ENCODE results near the gene CCSER1.

CCSER1 gene

DNA sequence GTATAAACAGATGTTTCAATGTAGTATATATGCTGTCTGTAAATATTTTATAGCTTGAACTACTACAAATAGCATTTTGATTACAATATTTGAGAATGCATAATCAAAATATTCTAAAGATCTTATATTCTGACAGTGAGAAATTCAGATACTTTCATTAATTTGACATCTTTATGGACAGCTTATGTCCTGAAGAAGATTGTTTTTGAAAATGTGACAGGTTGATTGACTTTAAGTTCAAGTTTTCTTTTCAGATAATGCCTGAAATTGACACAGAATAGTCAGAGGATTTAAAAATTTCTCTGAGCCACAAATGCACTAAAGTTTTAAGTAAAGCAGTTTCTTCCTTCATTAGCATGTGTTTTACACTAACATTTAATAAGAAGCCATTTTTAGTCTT, 799.8 kb downstream of the CCSER1 start:
- H3K27me3 Mint-ChIP-seq, result no peaks in the 10 kb centered on the region
- H3K4me3 Mint-ChIP-seq, result no peak overlapping the region
- H3K36me3 Mint-ChIP-seq (ENCODE audit: insufficient read depth), result no peaks in the 10 kb centered on the region
- peaks cover 0 to 6% of the 10 kb centered on the region in 2 donors for H3K9me3 Mint-ChIP-seq
- no peak for ATAC-seq (replicated peaks)
- no peak overlapping the region for H3K27ac Mint-ChIP-seq
- no peaks in the 10 kb centered on the region for H3K4me1 Mint-ChIP-seq (ENCODE audit: low read depth in 2 of 2)
- no peak for DNase-seq

DNA sequence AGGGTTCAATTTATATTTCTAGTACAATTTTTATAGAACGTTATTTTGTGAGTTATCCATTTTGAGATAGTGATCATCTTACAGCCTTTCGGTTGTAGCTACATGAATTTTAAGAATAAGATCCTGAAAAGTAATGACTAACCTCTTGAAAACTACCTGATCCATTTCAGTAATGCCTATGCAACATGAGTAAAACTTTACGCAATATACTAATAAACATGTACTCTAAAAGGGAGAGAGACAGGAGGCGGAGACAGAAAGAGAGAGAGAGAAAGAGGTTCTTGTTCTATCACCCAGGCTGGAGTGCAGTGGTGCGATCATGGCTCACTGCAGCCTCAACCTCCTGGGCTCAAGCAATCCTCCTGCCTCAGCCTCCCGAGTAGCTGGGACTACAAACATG, 816.1 kb downstream of the CCSER1 start:
- Mint-ChIP-seq H3K27me3 (no peaks in the 10 kb centered on the region), H3K4me3 (no peak overlapping the region), H3K4me1 (ENCODE audit: low read depth in 2 of 2) (no peaks in the 10 kb centered on the region), H3K27ac (no peak overlapping the region), H3K36me3 (ENCODE audit: insufficient read depth) (no peaks in the 10 kb centered on the region), H3K9me3 (peaks cover 0 to 4% of the 10 kb centered on the region in 2 donors)
- no peak for DNase-seq
- ATAC-seq (replicated peaks), result no peak

DNA sequence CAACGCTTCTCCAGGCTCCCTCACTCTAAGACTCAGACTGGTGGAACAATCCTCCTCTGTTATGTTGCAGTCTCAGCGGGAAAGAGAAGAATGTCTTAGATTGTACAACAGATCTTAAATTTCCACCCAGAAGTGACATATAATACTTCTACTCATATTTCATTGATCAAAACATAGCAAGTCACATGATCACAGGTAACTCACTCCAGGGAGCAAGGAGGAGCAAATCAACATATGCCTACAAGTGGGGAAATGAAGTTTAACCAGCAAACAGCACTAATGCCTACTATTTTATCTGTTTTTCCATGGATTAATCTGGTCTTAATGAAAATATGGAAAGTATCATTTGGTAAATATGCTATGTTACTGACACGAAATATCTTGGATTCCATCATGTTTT, 819.8 kb downstream of the CCSER1 start:
- ATAC-seq (replicated peaks) (no peak), DNase-seq (no peak)
- H3K27me3 Mint-ChIP-seq, result no peaks in the 10 kb centered on the region
- H3K4me3 Mint-ChIP-seq, result no peak overlapping the region
- peaks cover 0 to 2% of the 10 kb centered on the region in 2 donors for H3K9me3 Mint-ChIP-seq
- H3K27ac Mint-ChIP-seq, result no peak overlapping the region
- H3K4me1 Mint-ChIP-seq (ENCODE audit: low read depth in 2 of 2), result no peaks in the 10 kb centered on the region
- no peaks in the 10 kb centered on the region for H3K36me3 Mint-ChIP-seq (ENCODE audit: insufficient read depth)

DNA sequence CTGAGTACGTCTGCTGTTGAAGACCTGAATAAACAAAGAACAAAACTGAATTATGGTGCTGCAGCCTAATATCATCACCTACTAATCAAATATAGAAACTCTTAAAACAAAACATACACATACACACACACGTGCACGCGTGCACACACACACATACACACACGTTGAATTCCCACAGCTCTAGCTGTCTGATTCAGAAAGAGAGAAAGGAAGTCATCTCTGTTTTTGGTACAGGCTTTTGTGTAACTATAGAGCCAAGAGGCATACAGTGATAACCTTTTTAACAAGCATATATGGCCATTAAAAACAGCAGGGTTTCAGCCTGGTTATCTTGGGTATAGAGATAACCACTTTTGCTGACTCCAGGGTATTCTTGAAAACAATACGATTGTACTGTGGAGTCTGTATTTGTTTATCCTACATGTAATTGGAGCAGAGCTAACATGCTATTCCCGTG, 823.2 kb downstream of the CCSER1 start:
- H3K4me3 Mint-ChIP-seq, result no peak overlapping the region
- ATAC-seq (replicated peaks) (no peak), DNase-seq (no peak)
- no peak overlapping the region for H3K27ac Mint-ChIP-seq
- no peaks in the 10 kb centered on the region for H3K27me3 Mint-ChIP-seq
- no peaks in the 10 kb centered on the region for H3K4me1 Mint-ChIP-seq (ENCODE audit: low read depth in 2 of 2)
- no peaks in the 10 kb centered on the region for H3K36me3 Mint-ChIP-seq (ENCODE audit: insufficient read depth)
- H3K9me3 Mint-ChIP-seq, result peaks cover 0 to 2% of the 10 kb centered on the region in 2 donors

DNA sequence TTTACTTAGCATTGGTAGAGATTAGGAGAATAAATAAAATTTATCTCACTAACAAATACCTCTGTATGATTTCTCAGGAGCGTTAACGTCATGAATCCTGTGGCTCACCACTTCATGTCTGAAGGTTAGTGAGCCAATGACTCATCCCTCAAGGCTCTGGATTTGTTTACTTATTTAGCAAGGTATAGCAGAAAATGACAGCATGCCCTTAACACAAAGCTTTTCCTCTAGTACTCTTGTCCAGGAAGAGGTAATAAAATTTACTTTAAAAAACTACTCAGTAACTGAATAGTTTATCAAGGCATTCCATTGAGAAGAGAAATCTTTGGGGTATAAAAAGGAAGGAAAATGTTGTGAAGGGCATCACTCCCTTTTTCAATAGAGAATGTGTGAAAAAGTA, 823.8 kb downstream of the CCSER1 start:
- Mint-ChIP-seq H3K36me3 (ENCODE audit: insufficient read depth) (no peaks in the 10 kb centered on the region), H3K27me3 (no peaks in the 10 kb centered on the region), H3K4me3 (no peak overlapping the region), H3K4me1 (ENCODE audit: low read depth in 2 of 2) (no peaks in the 10 kb centered on the region), H3K9me3 (no peaks in the 10 kb centered on the region), H3K27ac (no peak overlapping the region)
- DNase-seq, result no peak
- no peak for ATAC-seq (replicated peaks)

DNA sequence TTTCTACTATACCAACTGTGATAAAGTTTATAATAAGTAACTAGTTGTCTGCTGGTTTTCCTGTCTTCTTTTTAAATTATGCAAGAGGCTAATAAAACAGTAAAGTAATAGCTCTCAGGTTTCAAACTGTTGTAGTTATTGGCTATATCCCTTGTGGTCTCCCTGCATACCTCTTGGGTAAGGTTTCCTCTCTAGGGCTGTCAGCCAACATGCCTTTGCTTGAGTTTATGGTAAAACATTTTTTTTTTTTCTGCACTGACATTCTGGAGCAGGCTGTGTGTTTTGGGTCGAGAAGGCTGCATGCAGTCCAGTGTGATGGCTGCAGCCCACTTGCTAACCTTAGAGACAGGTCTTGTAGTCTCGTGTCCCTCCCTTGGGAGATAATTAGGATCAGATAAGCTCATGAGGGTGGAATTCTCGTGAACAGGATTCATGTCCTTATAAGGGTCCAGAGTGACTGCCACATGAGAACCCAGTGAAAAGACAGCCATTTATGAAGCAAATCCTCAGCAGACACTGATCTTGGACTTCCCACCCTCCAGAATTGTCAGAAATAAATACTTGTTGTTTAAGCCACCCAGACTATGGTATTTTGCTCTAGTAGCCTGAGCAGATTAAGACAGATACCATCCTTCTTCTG, 831.2 kb downstream of the CCSER1 start:
- Mint-ChIP-seq H3K4me3 (no peak overlapping the region), H3K9me3 (peaks cover 9 to 13% of the 10 kb centered on the region in 2 donors), H3K27me3 (no peaks in the 10 kb centered on the region), H3K27ac (no peak overlapping the region), H3K36me3 (ENCODE audit: insufficient read depth) (no peaks in the 10 kb centered on the region), H3K4me1 (ENCODE audit: low read depth in 2 of 2) (no peaks in the 10 kb centered on the region)
- DNase-seq (no peak), ATAC-seq (replicated peaks) (no peak)

DNA sequence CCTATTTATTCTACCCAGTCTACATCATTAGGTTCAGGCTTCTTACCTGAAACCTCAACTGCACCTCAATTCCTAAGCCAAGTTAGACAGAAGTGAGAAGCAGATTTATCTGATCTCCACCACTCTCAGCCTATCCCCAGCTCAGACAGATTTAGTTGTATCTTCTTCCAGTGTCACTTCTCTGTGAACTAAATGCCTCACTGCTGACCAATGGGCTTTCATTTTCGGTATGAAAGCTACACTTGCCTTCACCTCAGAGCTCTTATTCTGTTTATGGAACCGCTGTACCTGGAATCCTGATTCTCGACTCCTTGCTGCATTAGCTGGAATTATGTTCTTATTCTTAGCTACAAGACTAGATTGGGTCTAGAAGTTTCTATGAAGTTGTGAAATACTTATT, 833.2 kb downstream of the CCSER1 start:
- H3K4me1 Mint-ChIP-seq (ENCODE audit: low read depth in 2 of 2), result no peaks in the 10 kb centered on the region
- H3K4me3 Mint-ChIP-seq, result no peak overlapping the region
- H3K9me3 Mint-ChIP-seq, result peaks cover 11 to 13% of the 10 kb centered on the region in 2 donors
- no peak overlapping the region for H3K27ac Mint-ChIP-seq
- H3K36me3 Mint-ChIP-seq (ENCODE audit: insufficient read depth), result no peaks in the 10 kb centered on the region
- ATAC-seq (replicated peaks), result no peak
- H3K27me3 Mint-ChIP-seq, result no peaks in the 10 kb centered on the region
- DNase-seq, result no peak

DNA sequence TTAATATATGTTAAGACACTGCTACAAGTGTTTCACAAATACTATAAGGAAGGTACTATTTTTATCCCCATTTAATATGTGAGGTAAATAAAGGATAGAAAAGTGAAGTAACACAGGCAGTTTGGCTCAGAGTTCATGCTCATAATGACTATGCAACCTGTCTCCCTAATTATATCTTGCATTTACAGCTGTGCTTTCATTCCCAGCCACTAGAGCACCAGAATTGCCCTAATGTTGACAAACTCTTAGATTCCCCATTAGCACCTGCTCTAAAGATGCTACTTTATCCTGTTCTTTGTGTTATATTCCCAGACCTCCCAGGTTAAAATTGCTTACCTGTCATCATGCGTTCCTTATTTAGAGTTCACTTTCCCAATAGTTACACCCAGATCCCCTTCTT, 833.6 kb downstream of the CCSER1 start:
- Mint-ChIP-seq H3K27ac (no peak overlapping the region), H3K4me1 (ENCODE audit: low read depth in 2 of 2) (no peaks in the 10 kb centered on the region), H3K4me3 (no peak overlapping the region), H3K9me3 (peaks cover 11 to 13% of the 10 kb centered on the region in 2 donors), H3K36me3 (ENCODE audit: insufficient read depth) (no peaks in the 10 kb centered on the region), H3K27me3 (no peaks in the 10 kb centered on the region)
- no peak for ATAC-seq (replicated peaks)
- no peak for DNase-seq

DNA sequence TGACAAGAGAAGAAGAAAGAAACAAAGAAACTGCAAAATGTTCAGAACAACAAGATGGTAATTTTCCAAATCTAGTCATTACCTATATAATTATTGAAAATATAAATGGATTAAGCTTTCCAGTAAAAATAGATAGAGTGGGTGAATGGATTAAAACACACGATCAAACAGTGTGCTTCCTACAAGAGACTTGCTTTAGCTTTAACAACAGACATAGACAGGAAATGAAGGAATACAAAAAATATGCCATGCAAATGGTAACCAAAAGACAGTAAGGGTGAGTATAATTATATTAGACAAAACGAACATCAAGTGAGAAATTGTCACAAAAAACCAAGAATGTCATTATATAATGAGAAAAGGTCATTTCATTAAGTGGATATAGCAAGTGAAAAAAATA, 842.8 kb downstream of the CCSER1 start:
- no peak for DNase-seq
- H3K4me1 Mint-ChIP-seq (ENCODE audit: low read depth in 2 of 2), result no peaks in the 10 kb centered on the region
- H3K36me3 Mint-ChIP-seq (ENCODE audit: insufficient read depth), result no peaks in the 10 kb centered on the region
- ATAC-seq (replicated peaks), result no peak
- peaks cover 7 to 15% of the 10 kb centered on the region in 2 donors for H3K9me3 Mint-ChIP-seq
- no peaks in the 10 kb centered on the region for H3K27me3 Mint-ChIP-seq
- no peak overlapping the region for H3K4me3 Mint-ChIP-seq
- H3K27ac Mint-ChIP-seq, result no peak overlapping the region

DNA sequence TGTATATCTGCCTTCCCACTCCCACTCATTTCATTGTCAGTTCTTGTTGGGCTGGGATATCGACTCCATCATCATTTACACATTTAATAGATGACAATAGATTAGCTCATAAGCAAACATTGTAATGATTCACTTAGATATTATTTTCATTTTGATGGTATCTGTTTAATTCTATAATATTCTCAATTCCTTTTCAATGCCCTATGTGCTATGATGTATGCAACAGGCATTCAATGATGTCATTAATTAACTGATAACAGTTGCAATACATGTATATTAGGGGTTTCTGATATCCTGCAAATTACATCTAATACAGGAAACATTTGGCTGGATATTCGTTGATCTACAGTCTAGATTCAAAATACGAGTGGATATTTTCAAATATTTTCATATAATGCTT, 850.5 kb downstream of the CCSER1 start:
- H3K9me3 Mint-ChIP-seq, result peaks cover 8 to 10% of the 10 kb centered on the region in 2 donors
- ATAC-seq (replicated peaks) (no peak), DNase-seq (no peak)
- no peak overlapping the region for H3K27ac Mint-ChIP-seq
- H3K4me1 Mint-ChIP-seq (ENCODE audit: low read depth in 2 of 2), result no peaks in the 10 kb centered on the region
- H3K4me3 Mint-ChIP-seq, result no peak overlapping the region
- no peaks in the 10 kb centered on the region for H3K36me3 Mint-ChIP-seq (ENCODE audit: insufficient read depth)
- no peaks in the 10 kb centered on the region for H3K27me3 Mint-ChIP-seq

DNA sequence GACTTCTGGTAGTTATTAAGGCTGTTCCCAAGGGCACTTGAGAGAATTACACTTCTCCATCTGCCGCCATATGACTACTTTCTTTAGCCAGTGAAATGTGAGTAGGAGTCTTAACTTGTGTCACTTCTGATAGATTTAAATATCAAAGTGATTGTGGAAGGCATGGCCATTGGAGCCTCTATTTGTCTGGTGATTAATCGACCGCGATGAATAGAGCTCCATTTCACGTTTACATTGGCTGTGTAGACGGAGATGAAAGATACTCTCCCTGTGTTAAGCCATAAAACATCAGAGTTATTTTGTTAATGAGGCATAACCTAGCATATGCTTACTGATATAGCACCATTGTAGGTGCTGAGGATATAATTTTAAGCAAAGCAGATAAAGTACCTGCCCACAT, 852.4 kb downstream of the CCSER1 start:
- no peaks in the 10 kb centered on the region for H3K27me3 Mint-ChIP-seq
- no peaks in the 10 kb centered on the region for H3K36me3 Mint-ChIP-seq (ENCODE audit: insufficient read depth)
- ATAC-seq (replicated peaks) (no peak), DNase-seq (no peak)
- peaks cover 4 to 8% of the 10 kb centered on the region in 2 donors for H3K9me3 Mint-ChIP-seq
- H3K27ac Mint-ChIP-seq, result no peak overlapping the region
- H3K4me1 Mint-ChIP-seq (ENCODE audit: low read depth in 2 of 2), result no peaks in the 10 kb centered on the region
- H3K4me3 Mint-ChIP-seq, result no peak overlapping the region

DNA sequence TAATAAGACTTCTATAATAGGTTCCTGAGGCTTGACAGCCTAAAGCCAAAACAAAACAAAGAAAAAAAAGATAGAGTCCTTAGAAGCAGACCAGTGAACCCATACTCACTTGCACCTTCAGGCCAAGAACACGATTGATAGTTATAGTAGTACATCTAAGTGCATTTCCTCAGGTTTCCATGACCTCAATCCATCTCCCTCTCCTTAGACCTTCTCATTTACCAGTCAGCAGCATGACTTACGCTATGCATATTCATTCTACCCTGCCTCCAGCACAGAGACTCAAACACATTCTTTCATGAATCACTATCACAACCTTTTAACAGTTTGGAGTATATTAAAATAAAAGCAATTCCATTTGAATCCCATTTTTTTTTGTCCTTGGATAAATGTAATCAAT, 855.6 kb downstream of the CCSER1 start:
- Mint-ChIP-seq H3K4me1 (ENCODE audit: low read depth in 2 of 2) (no peaks in the 10 kb centered on the region), H3K9me3 (peaks cover 6 to 8% of the 10 kb centered on the region in 2 donors), H3K4me3 (no peak overlapping the region), H3K36me3 (ENCODE audit: insufficient read depth) (no peaks in the 10 kb centered on the region), H3K27ac (no peak overlapping the region), H3K27me3 (no peaks in the 10 kb centered on the region)
- DNase-seq (no peak), ATAC-seq (replicated peaks) (no peak)

DNA sequence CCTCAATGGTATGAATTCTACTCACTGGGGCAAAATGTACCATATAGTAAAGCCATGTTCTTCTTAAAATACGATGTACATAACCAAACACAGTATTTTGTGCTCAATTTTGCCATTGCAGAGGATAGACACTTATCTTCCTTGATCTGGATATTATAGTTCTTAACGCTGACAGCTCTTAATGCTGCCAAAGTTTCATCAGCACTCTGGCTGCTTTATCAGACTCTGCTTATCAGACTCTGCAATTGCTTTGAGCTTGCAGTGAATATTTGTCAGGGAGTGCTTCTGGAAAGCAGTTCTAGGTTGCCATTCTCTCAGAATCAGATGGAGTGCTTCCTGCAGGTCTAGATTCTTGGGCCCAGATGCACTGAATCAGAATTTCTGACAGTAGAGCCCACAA, 863.1 kb downstream of the CCSER1 start:
- ATAC-seq (replicated peaks) (no peak), DNase-seq (no peak)
- H3K4me3 Mint-ChIP-seq, result no peak overlapping the region
- no peaks in the 10 kb centered on the region for H3K4me1 Mint-ChIP-seq (ENCODE audit: low read depth in 2 of 2)
- H3K36me3 Mint-ChIP-seq (ENCODE audit: insufficient read depth), result no peaks in the 10 kb centered on the region
- no peaks in the 10 kb centered on the region for H3K27me3 Mint-ChIP-seq
- peaks cover 7 to 15% of the 10 kb centered on the region in 2 donors for H3K9me3 Mint-ChIP-seq
- no peak overlapping the region for H3K27ac Mint-ChIP-seq

DNA sequence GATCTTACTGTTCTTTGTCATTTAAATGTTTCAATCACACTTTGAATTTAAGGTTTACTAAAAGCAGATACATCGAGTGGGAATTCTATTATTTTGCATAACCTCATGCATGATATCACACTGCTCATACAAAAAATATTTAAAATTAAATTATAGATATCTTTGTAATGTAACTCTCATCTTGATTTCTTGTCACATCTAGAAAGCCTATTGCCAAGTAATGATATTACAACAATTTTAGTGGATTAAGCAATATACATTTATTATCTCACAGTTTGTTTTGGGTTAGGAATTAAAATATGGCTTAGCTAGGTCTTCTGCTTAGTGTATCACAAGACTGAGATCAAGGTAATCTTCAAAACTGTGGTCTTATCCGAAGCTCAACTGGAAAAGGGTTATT, 865.0 kb downstream of the CCSER1 start:
- H3K4me1 Mint-ChIP-seq (ENCODE audit: low read depth in 2 of 2), result no peaks in the 10 kb centered on the region
- no peak for DNase-seq
- no peak for ATAC-seq (replicated peaks)
- no peak overlapping the region for H3K27ac Mint-ChIP-seq
- H3K4me3 Mint-ChIP-seq, result no peak overlapping the region
- peaks cover 7 to 15% of the 10 kb centered on the region in 2 donors for H3K9me3 Mint-ChIP-seq
- no peaks in the 10 kb centered on the region for H3K27me3 Mint-ChIP-seq
- H3K36me3 Mint-ChIP-seq (ENCODE audit: insufficient read depth), result no peaks in the 10 kb centered on the region

Measured in effector memory CD8-positive, alpha-beta T cell (primary cell).